ENCODE data around the gene OSBPL10.

Gene OSBPL10

GRCh38 chr3:31740397-31740796, 240.7 kb downstream of the OSBPL10 start (continued):
- no peak for TF ChIP-seq ESRRG (CRISPR knock-in tag; IDR thresholded peaks at IDR 0.05)

- no peak for ATAC-seq
- no peak for TF ChIP-seq BACH2 (CRISPR knock-in tag; IDR thresholded peaks at IDR 0.05; ENCODE audit: borderline replicate concordance)
- TF ChIP-seq PATZ1 (CRISPR knock-in tag; IDR thresholded peaks at IDR 0.05; ENCODE audit: borderline replicate concordance) = no peak
- TF ChIP-seq SNAI2 (CRISPR knock-in tag; IDR thresholded peaks at IDR 0.05) = no peak
- no peak for TF ChIP-seq TSHZ2 (CRISPR knock-in tag; IDR thresholded peaks at IDR 0.05)
- no peak for TF ChIP-seq ZNF565 (CRISPR knock-in tag; conservative IDR thresholded peaks at IDR 0.05; ENCODE audit: low read depth)
- TF ChIP-seq ZFP30 (CRISPR knock-in tag; IDR thresholded peaks at IDR 0.05) = no peak
- TF ChIP-seq ZFP3 (CRISPR knock-in tag; IDR thresholded peaks at IDR 0.05) = no peak
- no peak for TF ChIP-seq TCF4 (CRISPR knock-in tag; IDR thresholded peaks at IDR 0.05; ENCODE audit: borderline replicate concordance)
- no peak for TF ChIP-seq GLIS3 (CRISPR knock-in tag; IDR thresholded peaks at IDR 0.05)
- TF ChIP-seq CSRNP3 (CRISPR knock-in tag; IDR thresholded peaks at IDR 0.05) = no peak
- no peak for TF ChIP-seq PPARA (CRISPR knock-in tag; IDR thresholded peaks at IDR 0.05; ENCODE audit: borderline replicate concordance)
- TF ChIP-seq TOX (CRISPR knock-in tag; IDR thresholded peaks at IDR 0.05; ENCODE audit: borderline replicate concordance) = no peak
- TF ChIP-seq ZNF8 (CRISPR knock-in tag; IDR thresholded peaks at IDR 0.05) = no peak
- TF ChIP-seq ESRRG (CRISPR knock-in tag; IDR thresholded peaks at IDR 0.05) = no peak
- TF ChIP-seq OSR1 (CRISPR knock-in tag; IDR thresholded peaks at IDR 0.05) = no peak
- no peak for TF ChIP-seq ARNTL (CRISPR knock-in tag; IDR thresholded peaks at IDR 0.05; ENCODE audit: borderline replicate concordance, low read depth)
- TF ChIP-seq RARB (CRISPR knock-in tag; IDR thresholded peaks at IDR 0.05) = no peak
- no peak for TF ChIP-seq POU6F1 (CRISPR knock-in tag; IDR thresholded peaks at IDR 0.05; ENCODE audit: borderline replicate concordance, low read depth)
- no peak for TF ChIP-seq CREB5 (CRISPR knock-in tag; IDR thresholded peaks at IDR 0.05; ENCODE audit: low read depth)
- TF ChIP-seq ZNF70 (CRISPR knock-in tag; IDR thresholded peaks at IDR 0.05) = no peak
Measured at GRCh38 chr3:31738412-31738811, 242.7 kb downstream of the OSBPL10 start.

GRCh38 chr3:31735667-31736066, 245.4 kb downstream of the OSBPL10 start:
- TF ChIP-seq ZC3H10 (CRISPR knock-in tag; IDR thresholded peaks at IDR 0.05) = no peak
- TF ChIP-seq BACH2 (CRISPR knock-in tag; IDR thresholded peaks at IDR 0.05; ENCODE audit: borderline replicate concordance) = no peak
- no peak for TF ChIP-seq ZNF70 (CRISPR knock-in tag; IDR thresholded peaks at IDR 0.05)
- no peak for TF ChIP-seq ZNF565 (CRISPR knock-in tag; conservative IDR thresholded peaks at IDR 0.05; ENCODE audit: low read depth)
- no peak for TF ChIP-seq TOX (CRISPR knock-in tag; IDR thresholded peaks at IDR 0.05; ENCODE audit: borderline replicate concordance)
- TF ChIP-seq CREB5 (CRISPR knock-in tag; IDR thresholded peaks at IDR 0.05; ENCODE audit: low read depth) = no peak
- TF ChIP-seq CSDC2 (CRISPR knock-in tag; IDR thresholded peaks at IDR 0.05) = no peak
- no peak for TF ChIP-seq ARNTL (CRISPR knock-in tag; IDR thresholded peaks at IDR 0.05; ENCODE audit: borderline replicate concordance, low read depth)
- no peak for TF ChIP-seq CSRNP3 (CRISPR knock-in tag; IDR thresholded peaks at IDR 0.05)
- no peak for TF ChIP-seq ZFP30 (CRISPR knock-in tag; IDR thresholded peaks at IDR 0.05)
- TF ChIP-seq ZFP3 (CRISPR knock-in tag; IDR thresholded peaks at IDR 0.05) = no peak
- no peak for TF ChIP-seq TCF4 (CRISPR knock-in tag; IDR thresholded peaks at IDR 0.05; ENCODE audit: borderline replicate concordance)
- no peak for TF ChIP-seq ZNF8 (CRISPR knock-in tag; IDR thresholded peaks at IDR 0.05)
- no peak for TF ChIP-seq SNAI2 (CRISPR knock-in tag; IDR thresholded peaks at IDR 0.05)
- no peak for TF ChIP-seq RARB (CRISPR knock-in tag; IDR thresholded peaks at IDR 0.05)
- TF ChIP-seq OSR1 (CRISPR knock-in tag; IDR thresholded peaks at IDR 0.05) = no peak
- no peak for TF ChIP-seq POU6F1 (CRISPR knock-in tag; IDR thresholded peaks at IDR 0.05; ENCODE audit: borderline replicate concordance, low read depth)
- no peak for TF ChIP-seq ISL1 (CRISPR knock-in tag; IDR thresholded peaks at IDR 0.05)
- TF ChIP-seq PPARA (CRISPR knock-in tag; IDR thresholded peaks at IDR 0.05; ENCODE audit: borderline replicate concordance) = no peak
- ATAC-seq = no peak

Measured in SK-N-SH treated with all-trans-retinoic acid at 6 μM for 48 hours (cell line).